HepG2 (cell line): ENCODE measurements around the gene OVOL2. TPM values are rescaled to one million over a fixed set of nuclear protein-coding genes. Genes with fewer than 3 reads are reported as not detected.

Experiments
- ADNP ChIP-seq: sonication (generic); formaldehyde crosslinking; IDR thresholded peaks from 2 replicates; pipeline ENCODE4 v1.4.0; 2020; ENCODE audit warnings: missing genetic modification reagents
- CTCF ChIP-seq: sonication (generic); formaldehyde crosslinking; IDR thresholded peaks from 2 replicates; pipeline ENCODE4 v1.5.0; 2020; ENCODE audit warnings: mild to moderate bottlenecking, missing genetic modification reagents, moderate library complexity
- HDAC6 ChIP-seq: fragments of 200-600 bp; sonication (generic); IDR thresholded peaks from 2 replicates; pipeline ENCODE4 v1.7.0; 2017; ENCODE audit warnings: mild to moderate bottlenecking, antibody characterized with exemption, low read length, low read depth
- HOXD1 ChIP-seq: sonication (generic); formaldehyde crosslinking; IDR thresholded peaks from 2 replicates; pipeline ENCODE4 v1.5.0; 2020; ENCODE audit warnings: missing genetic modification reagents
- MEF2D ChIP-seq: sonication (generic); formaldehyde crosslinking; IDR thresholded peaks from 2 replicates; pipeline ENCODE4 v1.5.1; 2020; ENCODE audit warnings: mild to moderate bottlenecking, missing genetic modification reagents
- NKX3-1 ChIP-seq: sonication (generic); formaldehyde crosslinking; IDR thresholded peaks from 2 replicates; pipeline ENCODE4 v1.5.0; 2020; ENCODE audit warnings: missing genetic modification reagents
- SMARCE1 ChIP-seq: fragments of 450-650 bp; IDR thresholded peaks from 2 replicates; pipeline ENCODE4 v1.6.1; 2017; ENCODE audit warnings: borderline replicate concordance
- TEAD2 ChIP-seq: sonication (generic); formaldehyde crosslinking; IDR thresholded peaks from 2 replicates; pipeline ENCODE4 v1.9.0; 2021; ENCODE audit warnings: missing genetic modification reagents
- ZBTB42 ChIP-seq: sonication (generic); formaldehyde crosslinking; IDR thresholded peaks from 2 replicates; pipeline ENCODE4 v1.5.0; 2020; ENCODE audit warnings: mild to moderate bottlenecking, missing genetic modification reagents
- ZNF33A ChIP-seq: sonication (generic); formaldehyde crosslinking; IDR thresholded peaks from 2 replicates; pipeline ENCODE4 v1.5.1; 2020; ENCODE audit warnings: missing genetic modification reagents, mild to moderate bottlenecking, moderate library complexity, borderline replicate concordance
- ZNF451 ChIP-seq: sonication (generic); formaldehyde crosslinking; IDR thresholded peaks from 2 replicates; pipeline ENCODE4 v1.5.0; 2020; ENCODE audit warnings: mild to moderate bottlenecking, missing genetic modification reagents
- ZNF556 ChIP-seq: sonication (generic); formaldehyde crosslinking; IDR thresholded peaks from 2 replicates; pipeline ENCODE4 v1.4.0; 2020; ENCODE audit warnings: mild to moderate bottlenecking, missing genetic modification reagents, borderline replicate concordance
- ZNF724P ChIP-seq: sonication (generic); formaldehyde crosslinking; IDR thresholded peaks from 2 replicates; pipeline ENCODE4 v1.8.0; 2022; ENCODE audit warnings: missing genetic modification reagents, borderline replicate concordance
- ZNF776 ChIP-seq: sonication (generic); formaldehyde crosslinking; IDR thresholded peaks from 2 replicates; pipeline ENCODE4 v1.4.0; 2020; ENCODE audit warnings: mild to moderate bottlenecking, missing genetic modification reagents
- polyA plus RNA-seq, 8 experiments: library from polyadenylated mRNA; depleted of rRNA in 3 of 8; stranded (reverse) in 7 of 8; unstranded in 1 of 8; fragments of >200 nt; fragmentation: Illumina TruSeq in 4 of 8; extraction: Trizol in 4 of 8; gene quantifications; 2 replicates each; pipeline versions ENCODE4 v1.2.1 to v1.2.3, GENCODE V29; 2011 to 2016; ENCODE audit warnings: low read depth in 4 of 8, missing spikeins in 1 of 8, mixed read lengths in 1 of 8; ENCODE audit not compliant: insufficient read depth in 1 of 8
- total RNA-seq, 5 experiments: library from RNA; depleted of rRNA; stranded (reverse); fragments of >200 nt; fragmentation: Illumina TruSeq; extraction: Trizol; gene quantifications; 2 replicates each; pipeline ENCODE4 v1.2.3, GENCODE V29; 2016; ENCODE audit warnings: low read depth in 1 of 5
- TF ChIP-seq, protein P1 (sequence below): IDR thresholded peaks from 2 replicates; pipeline ENCODE4 v1.6.1; 2012; ENCODE audit warnings: low read length, improper control_type of control experiment
- TF ChIP-seq, protein P2 (sequence below): sonication (generic); formaldehyde crosslinking; IDR thresholded peaks from 2 replicates; pipeline ENCODE4 v1.5.1; 2020; ENCODE audit warnings: missing genetic modification reagents, mild to moderate bottlenecking, borderline replicate concordance
- TF ChIP-seq, protein P3 (sequence below): IDR thresholded peaks from 2 replicates; pipeline ENCODE4 v1.6.1; 2016; ENCODE audit warnings: control low read depth
- TF ChIP-seq, protein P4 (sequence below): sonication (generic); formaldehyde crosslinking; IDR thresholded peaks from 2 replicates; pipeline ENCODE4 v1.5.1; 2020; ENCODE audit warnings: missing genetic modification reagents, mild to moderate bottlenecking, borderline replicate concordance

OVOL2 gene
- total and polyA plus RNA-seq, 2 of the 13 experiments (the other 11 are each of a cell fraction or from before 2014, with no cell fraction given) = 0.20 to 0.31 TPM

GRCh38 chr20:18077157-18077556 lies 19.4 kb upstream of the OVOL2 start (continued):
- no peak for TF ChIP-seq HOXD1 (CRISPR knock-in tag)
- no peak for TF ChIP-seq SMARCE1
- TF ChIP-seq, protein P1, sequence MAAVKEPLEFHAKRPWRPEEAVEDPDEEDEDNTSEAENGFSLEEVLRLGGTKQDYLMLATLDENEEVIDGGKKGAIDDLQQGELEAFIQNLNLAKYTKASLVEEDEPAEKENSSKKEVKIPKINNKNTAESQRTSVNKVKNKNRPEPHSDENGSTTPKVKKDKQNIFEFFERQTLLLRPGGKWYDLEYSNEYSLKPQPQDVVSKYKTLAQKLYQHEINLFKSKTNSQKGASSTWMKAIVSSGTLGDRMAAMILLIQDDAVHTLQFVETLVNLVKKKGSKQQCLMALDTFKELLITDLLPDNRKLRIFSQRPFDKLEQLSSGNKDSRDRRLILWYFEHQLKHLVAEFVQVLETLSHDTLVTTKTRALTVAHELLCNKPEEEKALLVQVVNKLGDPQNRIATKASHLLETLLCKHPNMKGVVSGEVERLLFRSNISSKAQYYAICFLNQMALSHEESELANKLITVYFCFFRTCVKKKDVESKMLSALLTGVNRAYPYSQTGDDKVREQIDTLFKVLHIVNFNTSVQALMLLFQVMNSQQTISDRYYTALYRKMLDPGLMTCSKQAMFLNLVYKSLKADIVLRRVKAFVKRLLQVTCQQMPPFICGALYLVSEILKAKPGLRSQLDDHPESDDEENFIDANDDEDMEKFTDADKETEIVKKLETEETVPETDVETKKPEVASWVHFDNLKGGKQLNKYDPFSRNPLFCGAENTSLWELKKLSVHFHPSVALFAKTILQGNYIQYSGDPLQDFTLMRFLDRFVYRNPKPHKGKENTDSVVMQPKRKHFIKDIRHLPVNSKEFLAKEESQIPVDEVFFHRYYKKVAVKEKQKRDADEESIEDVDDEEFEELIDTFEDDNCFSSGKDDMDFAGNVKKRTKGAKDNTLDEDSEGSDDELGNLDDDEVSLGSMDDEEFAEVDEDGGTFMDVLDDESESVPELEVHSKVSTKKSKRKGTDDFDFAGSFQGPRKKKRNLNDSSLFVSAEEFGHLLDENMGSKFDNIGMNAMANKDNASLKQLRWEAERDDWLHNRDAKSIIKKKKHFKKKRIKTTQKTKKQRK = no peak
- TF ChIP-seq, protein P2, sequence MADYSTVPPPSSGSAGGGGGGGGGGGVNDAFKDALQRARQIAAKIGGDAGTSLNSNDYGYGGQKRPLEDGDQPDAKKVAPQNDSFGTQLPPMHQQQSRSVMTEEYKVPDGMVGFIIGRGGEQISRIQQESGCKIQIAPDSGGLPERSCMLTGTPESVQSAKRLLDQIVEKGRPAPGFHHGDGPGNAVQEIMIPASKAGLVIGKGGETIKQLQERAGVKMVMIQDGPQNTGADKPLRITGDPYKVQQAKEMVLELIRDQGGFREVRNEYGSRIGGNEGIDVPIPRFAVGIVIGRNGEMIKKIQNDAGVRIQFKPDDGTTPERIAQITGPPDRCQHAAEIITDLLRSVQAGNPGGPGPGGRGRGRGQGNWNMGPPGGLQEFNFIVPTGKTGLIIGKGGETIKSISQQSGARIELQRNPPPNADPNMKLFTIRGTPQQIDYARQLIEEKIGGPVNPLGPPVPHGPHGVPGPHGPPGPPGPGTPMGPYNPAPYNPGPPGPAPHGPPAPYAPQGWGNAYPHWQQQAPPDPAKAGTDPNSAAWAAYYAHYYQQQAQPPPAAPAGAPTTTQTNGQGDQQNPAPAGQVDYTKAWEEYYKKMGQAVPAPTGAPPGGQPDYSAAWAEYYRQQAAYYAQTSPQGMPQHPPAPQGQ (CRISPR knock-in tag) = no peak
- TF ChIP-seq, protein P3, sequence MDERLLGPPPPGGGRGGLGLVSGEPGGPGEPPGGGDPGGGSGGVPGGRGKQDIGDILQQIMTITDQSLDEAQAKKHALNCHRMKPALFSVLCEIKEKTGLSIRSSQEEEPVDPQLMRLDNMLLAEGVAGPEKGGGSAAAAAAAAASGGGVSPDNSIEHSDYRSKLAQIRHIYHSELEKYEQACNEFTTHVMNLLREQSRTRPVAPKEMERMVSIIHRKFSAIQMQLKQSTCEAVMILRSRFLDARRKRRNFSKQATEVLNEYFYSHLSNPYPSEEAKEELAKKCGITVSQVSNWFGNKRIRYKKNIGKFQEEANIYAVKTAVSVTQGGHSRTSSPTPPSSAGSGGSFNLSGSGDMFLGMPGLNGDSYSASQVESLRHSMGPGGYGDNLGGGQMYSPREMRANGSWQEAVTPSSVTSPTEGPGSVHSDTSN = 0 out of 2 replicates have a peak, but pooled peaks have one; percentile 16
- peak; percentile 34; the same call in 1 of the 2 replicates for TF ChIP-seq CTCF
- TF ChIP-seq ZNF33A = no peak
- no peak for TF ChIP-seq ZBTB42 (CRISPR knock-in tag)
- TF ChIP-seq HDAC6 = no peak
- TF ChIP-seq TEAD2 (CRISPR knock-in tag) = no peak
- 0 out of 2 replicates have a peak, but pooled peaks have one; percentile 38 for TF ChIP-seq ZNF724P (CRISPR knock-in tag)
- TF ChIP-seq ADNP = 0 out of 2 replicates have a peak, but pooled peaks have one; percentile 12
- peak; percentile 45; the same call in 1 of the 2 replicates for TF ChIP-seq ZNF556 (CRISPR knock-in tag)
- TF ChIP-seq, protein P4, sequence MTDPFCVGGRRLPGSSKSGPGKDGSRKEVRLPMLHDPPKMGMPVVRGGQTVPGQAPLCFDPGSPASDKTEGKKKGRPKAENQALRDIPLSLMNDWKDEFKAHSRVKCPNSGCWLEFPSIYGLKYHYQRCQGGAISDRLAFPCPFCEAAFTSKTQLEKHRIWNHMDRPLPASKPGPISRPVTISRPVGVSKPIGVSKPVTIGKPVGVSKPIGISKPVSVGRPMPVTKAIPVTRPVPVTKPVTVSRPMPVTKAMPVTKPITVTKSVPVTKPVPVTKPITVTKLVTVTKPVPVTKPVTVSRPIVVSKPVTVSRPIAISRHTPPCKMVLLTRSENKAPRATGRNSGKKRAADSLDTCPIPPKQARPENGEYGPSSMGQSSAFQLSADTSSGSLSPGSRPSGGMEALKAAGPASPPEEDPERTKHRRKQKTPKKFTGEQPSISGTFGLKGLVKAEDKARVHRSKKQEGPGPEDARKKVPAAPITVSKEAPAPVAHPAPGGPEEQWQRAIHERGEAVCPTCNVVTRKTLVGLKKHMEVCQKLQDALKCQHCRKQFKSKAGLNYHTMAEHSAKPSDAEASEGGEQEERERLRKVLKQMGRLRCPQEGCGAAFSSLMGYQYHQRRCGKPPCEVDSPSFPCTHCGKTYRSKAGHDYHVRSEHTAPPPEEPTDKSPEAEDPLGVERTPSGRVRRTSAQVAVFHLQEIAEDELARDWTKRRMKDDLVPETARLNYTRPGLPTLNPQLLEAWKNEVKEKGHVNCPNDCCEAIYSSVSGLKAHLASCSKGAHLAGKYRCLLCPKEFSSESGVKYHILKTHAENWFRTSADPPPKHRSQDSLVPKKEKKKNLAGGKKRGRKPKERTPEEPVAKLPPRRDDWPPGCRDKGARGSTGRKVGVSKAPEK (CRISPR knock-in tag) = no peak
- no peak for TF ChIP-seq ZNF776 (CRISPR knock-in tag)
- TF ChIP-seq NKX3-1 (CRISPR knock-in tag) = no peak
- no peak for TF ChIP-seq ZNF451
- TF ChIP-seq MEF2D (CRISPR knock-in tag) = no peak
